Stimulated activated CD4-positive, alpha-beta T cell treated with anti-CD3 and anti-CD28 coated beads, Interleukin-12 subunit alpha, Interleukin-12 subunit beta, amount 100 ng/mL, for 24 hours (primary cell): ENCODE measurements around the gene GPRC5A.
"Not testable (repeated sequence)": the region's sequence is repeated elsewhere in the genome, so short reads cannot be mapped to it uniquely, and the experiment has no call there.

Experiments
- DNase-seq, 2 experiments: peaks; one replicate each; pipeline ENCODE4 v3.0.0-alpha.2; 2020; ENCODE audit warnings: low read depth in 2 of 2

The GPRC5A gene

GRCh38 chr12:12891080-12891880, at the start of gene GPRC5A:
Gene GPRC5A (plus strand): TSS chr12:12891562. CDS start chr12:12908250, 16,688 bp downstream.
- peak in 1 of 2 experiments; percentile 21 for DNase-seq

- DNase-seq = no peak
Measured at GRCh38 chr12:12845794-12846243, 45.5 kb upstream of the GPRC5A start.

- DNase-seq = not testable (repeated sequence)
Measured at GRCh38 chr12:12846780-12847179, 44.6 kb upstream of the GPRC5A start.

- DNase-seq = no peak
Measured at GRCh38 chr12:12853435-12853834, 37.9 kb upstream of the GPRC5A start.

- no peak for DNase-seq
Measured at GRCh38 chr12:12859690-12860089, 31.7 kb upstream of the GPRC5A start.

- no peak for DNase-seq
Measured at GRCh38 chr12:12864243-12864642, 27.1 kb upstream of the GPRC5A start.

- no peak for DNase-seq
Measured at GRCh38 chr12:12868477-12869235, 22.7 kb upstream of the GPRC5A start.

- DNase-seq = no peak
Measured at GRCh38 chr12:12870465-12870864, 20.9 kb upstream of the GPRC5A start.

GRCh38 chr12:12871587-12872138, 19.7 kb upstream of the GPRC5A start:
- DNase-seq = no peak

GRCh38 chr12:12872139-12872933, 19.0 kb upstream of the GPRC5A start:
- DNase-seq = no peak

GRCh38 chr12:12872934-12873275, 18.5 kb upstream of the GPRC5A start:
- no peak for DNase-seq

- DNase-seq = no peak
Measured at GRCh38 chr12:12874029-12874428, 17.3 kb upstream of the GPRC5A start.

- not testable (repeated sequence) for DNase-seq
Measured at GRCh38 chr12:12875301-12875700, 16.1 kb upstream of the GPRC5A start.

GRCh38 chr12:12877153-12877768, 14.1 kb upstream of the GPRC5A start:
- DNase-seq = no peak

- DNase-seq = no peak
Measured at GRCh38 chr12:12877781-12878455, 13.4 kb upstream of the GPRC5A start.

- no peak for DNase-seq
Measured at GRCh38 chr12:12880537-12880936, 10.8 kb upstream of the GPRC5A start.

GRCh38 chr12:12881151-12881909, 10.0 kb upstream of the GPRC5A start:
- DNase-seq = no peak

GRCh38 chr12:12882288-12882687, 9.1 kb upstream of the GPRC5A start:
- no peak for DNase-seq

GRCh38 chr12:12883369-12884001, 7.9 kb upstream of the GPRC5A start:
- DNase-seq = no peak
